Left lobe of liver (tissue), 2 donors: ENCODE measurements around the gene ZDHHC13. TPM values are rescaled to one million over a fixed set of nuclear protein-coding genes. Genes with fewer than 3 reads are reported as not detected.

ENCODE experiments used
- ATAC-seq: fragments of 200-7000 bp; cut with Tn5 transposase; one replicate; pipeline ENCODE4 v1.9.1; 2020; ENCODE audit warnings: mild to moderate bottlenecking, moderate library complexity
- DNase-seq: peaks from one replicate; pipeline ENCODE4 v3.0.0-alpha.2; 2020; ENCODE audit warnings: low spot score
- total RNA-seq: library from RNA; stranded (reverse); gene quantifications from one replicate; pipeline ENCODE4 v1.2.1, GENCODE V29; 2021
- donor health status: DM: no; HTN: no; CAD: no; lungs with moderate emphysema.
- donor health status: DM: no; HTN: yes; CAD: no.

ZDHHC13 gene
- total RNA-seq, 1 donor from 2014 or later, result 1.6 TPM

GRCh38 chr11:19163617-19164016, 46.6 kb downstream of the ZDHHC13 start:
- DNase-seq, result no peak
- no peak for ATAC-seq

- ATAC-seq, result no peak
These were observed 47.4 kb downstream of the ZDHHC13 start for GRCh38 chr11:19164230-19164855.

GRCh38 chr11:19164881-19165280, 47.9 kb downstream of the ZDHHC13 start:
- DNase-seq, result no peak
- no peak for ATAC-seq

More at GRCh38 chr11:19164230-19164855, 47.4 kb downstream of the ZDHHC13 start:
- no peak for DNase-seq

- DNase-seq (peak; percentile 48), ATAC-seq (peak; percentile 95)
These were observed 51.1 kb downstream of the ZDHHC13 start for GRCh38 chr11:19168090-19168489.

GRCh38 chr11:19173004-19173689, 56.2 kb downstream of the ZDHHC13 start:
- ATAC-seq (no peak), DNase-seq (no peak)

GRCh38 chr11:19173964-19174638, 57.1 kb downstream of the ZDHHC13 start:
- ATAC-seq (no peak), DNase-seq (no peak)

GRCh38 chr11:19176629-19177186, 59.7 kb downstream of the ZDHHC13 start:
- no peak for DNase-seq

GRCh38 chr11:19181531-19182261, 64.7 kb downstream of the ZDHHC13 start:
- DNase-seq (no peak), ATAC-seq (no peak)

More at GRCh38 chr11:19176629-19177186, 59.7 kb downstream of the ZDHHC13 start:
- no peak for ATAC-seq

GRCh38 chr11:19183646-19184045, 66.7 kb downstream of the ZDHHC13 start:
- DNase-seq (no peak), ATAC-seq (no peak)

- ATAC-seq, result no peak
- DNase-seq, result no peak
These were observed 68.1 kb downstream of the ZDHHC13 start for GRCh38 chr11:19185036-19185435.

GRCh38 chr11:19185516-19186052, 68.6 kb downstream of the ZDHHC13 start:
- no peak for ATAC-seq
- no peak for DNase-seq

GRCh38 chr11:19187114-19187832, 70.3 kb downstream of the ZDHHC13 start:
- ATAC-seq, result no peak

GRCh38 chr11:19187833-19188258, 70.9 kb downstream of the ZDHHC13 start:
- ATAC-seq, result no peak
- no peak for DNase-seq

More at GRCh38 chr11:19187114-19187832, 70.3 kb downstream of the ZDHHC13 start:
- no peak for DNase-seq

- ATAC-seq, result peak; percentile 98
- peak; percentile 85 for DNase-seq
These were observed 74.7 kb downstream of the ZDHHC13 start for GRCh38 chr11:19191530-19192169.

GRCh38 chr11:19193916-19194315, 76.9 kb downstream of the ZDHHC13 start:
- DNase-seq (no peak), ATAC-seq (no peak)

GRCh38 chr11:19194620-19195308, 77.8 kb downstream of the ZDHHC13 start:
- no peak for DNase-seq

GRCh38 chr11:19196432-19196831, 79.5 kb downstream of the ZDHHC13 start:
- DNase-seq (no peak), ATAC-seq (no peak)

More at GRCh38 chr11:19194620-19195308, 77.8 kb downstream of the ZDHHC13 start:
- no peak for ATAC-seq

GRCh38 chr11:19199048-19199447, 82.1 kb downstream of the ZDHHC13 start:
- no peak for DNase-seq
- no peak for ATAC-seq

- ATAC-seq, result no peak
These were observed 82.8 kb downstream of the ZDHHC13 start for GRCh38 chr11:19199771-19200170.

More at GRCh38 chr11:19199771-19200170, 82.8 kb downstream of the ZDHHC13 start:
- no peak for DNase-seq
